ENCODE measurements around the gene TTC39A. TPM values are rescaled to one million over a fixed set of nuclear protein-coding genes. Genes with fewer than 3 reads are reported as not detected.

The TTC39A gene
- total and polyA plus RNA-seq, 7 donors: 0.48 to 12.4 (median 6.0) TPM

- H3K27ac ChIP-seq: no peak overlapping the region
- no peak overlapping the region for H3K4me3 ChIP-seq
- no peaks in the 10 kb centered on the region for H3K27me3 ChIP-seq (ENCODE audit: insufficient read depth in 3 of 3, low read length in 2 of 3)
- intact Hi-C loops (cut with DNase I): no loop called here
- no peaks in the 10 kb centered on the region for H3K9me3 ChIP-seq
- WGBS, 3 donors: 84 to 92% (median 88%) methylated on average over 4 of the region's 4 CpGs
- TF ChIP-seq CTCF (IDR thresholded peaks at IDR 0.05): no peak
- H3K4me1 ChIP-seq: no peaks in the 10 kb centered on the region
- ATAC-seq (no peak), DNase-seq (no peak)
- no peaks in the 10 kb centered on the region for H3K36me3 ChIP-seq (ENCODE audit: insufficient read depth in 1 of 2, low read depth in 1 of 2)
These were observed 7.8 kb downstream of the TTC39A start for GRCh38 chr1:51322417-51323101.

DNA sequence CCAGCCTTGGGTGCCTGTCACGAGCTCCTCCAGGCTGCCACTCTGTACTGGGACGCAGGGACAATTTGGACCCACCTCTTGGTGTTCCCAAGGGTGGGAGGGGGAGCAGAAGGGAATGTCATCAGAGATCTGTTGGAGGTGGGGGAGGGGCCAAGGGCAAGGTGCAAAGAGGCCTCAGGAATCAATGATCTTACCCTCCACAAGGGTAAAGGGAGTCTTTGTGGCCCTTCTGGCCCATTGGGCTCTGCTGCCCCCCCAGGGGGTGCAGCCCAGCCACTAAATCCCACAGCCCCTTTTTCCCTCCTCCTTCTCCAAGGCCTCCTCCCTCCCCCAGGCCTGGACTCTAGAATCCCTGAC is 8.5 kb downstream of the TTC39A start:
- DNase-seq (no peak), ATAC-seq (no peak)
- no peaks in the 10 kb centered on the region for H3K36me3 ChIP-seq (ENCODE audit: insufficient read depth in 1 of 2, low read depth in 1 of 2)
- no peaks in the 10 kb centered on the region for H3K4me1 ChIP-seq
- TF ChIP-seq CTCF (IDR thresholded peaks at IDR 0.05): no peak
- no peaks in the 10 kb centered on the region for H3K9me3 ChIP-seq
- H3K27me3 ChIP-seq (ENCODE audit: insufficient read depth in 3 of 3, low read length in 2 of 3): no peaks in the 10 kb centered on the region
- intact Hi-C loops (cut with DNase I): no loop called here
- 82 to 88% (median 84%) methylated on average over 2 of the region's 2 CpGs for WGBS, 3 donors
- no peak overlapping the region for H3K27ac ChIP-seq
- no peak overlapping the region for H3K4me3 ChIP-seq

- ATAC-seq (no peak), DNase-seq (no peak)
- Histone ChIP-seq H3K4me1 (no peaks in the 10 kb centered on the region), H3K4me3 (no peak overlapping the region), H3K27me3 (ENCODE audit: insufficient read depth in 3 of 3, low read length in 2 of 3) (no peaks in the 10 kb centered on the region), H3K27ac (no peak overlapping the region), H3K9me3 (no peaks in the 10 kb centered on the region), H3K36me3 (ENCODE audit: insufficient read depth in 1 of 2, low read depth in 1 of 2) (no peaks in the 10 kb centered on the region)
- no peak for TF ChIP-seq CTCF (IDR thresholded peaks at IDR 0.05)
- intact Hi-C loops (cut with DNase I): no loop called here
- WGBS, 3 donors: 91 to 93% (median 92%) methylated on average over 11 of the region's 11 CpGs
These were observed 9.1 kb downstream of the TTC39A start for GRCh38 chr1:51320967-51321923.

DNA sequence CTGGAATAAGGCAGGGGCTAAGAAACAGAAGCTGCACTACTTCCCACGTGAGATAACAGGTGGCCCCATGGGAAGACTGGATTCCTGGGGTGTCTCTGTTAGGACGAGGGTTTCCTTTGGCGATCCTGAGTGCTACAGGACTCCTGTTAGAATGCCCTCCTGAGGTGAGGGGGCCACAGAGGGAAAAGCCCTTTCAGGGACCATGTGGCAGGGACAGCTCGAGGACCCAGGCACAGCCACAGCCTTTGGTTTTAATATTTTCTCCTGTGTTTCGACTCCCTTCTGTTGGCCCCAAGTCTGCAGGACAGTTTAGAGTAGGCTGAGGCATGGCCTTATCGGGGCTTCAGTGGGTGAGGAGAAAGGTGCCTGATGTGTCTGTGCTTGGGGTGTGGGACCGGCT is 12.6 kb downstream of the TTC39A start:
- no peaks in the 10 kb centered on the region for H3K36me3 ChIP-seq (ENCODE audit: insufficient read depth in 1 of 2, low read depth in 1 of 2)
- intact Hi-C loops (cut with DNase I): no loop called here
- no peak for ATAC-seq
- no peaks in the 10 kb centered on the region for H3K9me3 ChIP-seq
- no peak overlapping the region for H3K4me3 ChIP-seq
- H3K4me1 ChIP-seq: no peaks in the 10 kb centered on the region
- WGBS, 3 donors: 88 to 92% (median 88%) methylated on average over 7 of the region's 7 CpGs
- H3K27me3 ChIP-seq (ENCODE audit: insufficient read depth in 3 of 3, low read length in 2 of 3): peaks cover 0 to 2% (median 0%) of the 10 kb centered on the region in 3 donors
- no peak overlapping the region for H3K27ac ChIP-seq
- no peak for TF ChIP-seq CTCF (IDR thresholded peaks at IDR 0.05)
- DNase-seq: no peak
